Glomerular visceral epithelial cell (primary cell): Measurements from ENCODE around the gene ENTHD1.
"Not testable (repeated sequence)": the region's sequence is repeated elsewhere in the genome, so short reads cannot be mapped to it uniquely, and the experiment has no call there.

ENCODE experiments used
- DNase-seq: peaks from one replicate; pipeline ENCODE4 v3.0.0-alpha.2; 2016; ENCODE audit errors: extremely low spot score

Gene ENTHD1

DNA sequence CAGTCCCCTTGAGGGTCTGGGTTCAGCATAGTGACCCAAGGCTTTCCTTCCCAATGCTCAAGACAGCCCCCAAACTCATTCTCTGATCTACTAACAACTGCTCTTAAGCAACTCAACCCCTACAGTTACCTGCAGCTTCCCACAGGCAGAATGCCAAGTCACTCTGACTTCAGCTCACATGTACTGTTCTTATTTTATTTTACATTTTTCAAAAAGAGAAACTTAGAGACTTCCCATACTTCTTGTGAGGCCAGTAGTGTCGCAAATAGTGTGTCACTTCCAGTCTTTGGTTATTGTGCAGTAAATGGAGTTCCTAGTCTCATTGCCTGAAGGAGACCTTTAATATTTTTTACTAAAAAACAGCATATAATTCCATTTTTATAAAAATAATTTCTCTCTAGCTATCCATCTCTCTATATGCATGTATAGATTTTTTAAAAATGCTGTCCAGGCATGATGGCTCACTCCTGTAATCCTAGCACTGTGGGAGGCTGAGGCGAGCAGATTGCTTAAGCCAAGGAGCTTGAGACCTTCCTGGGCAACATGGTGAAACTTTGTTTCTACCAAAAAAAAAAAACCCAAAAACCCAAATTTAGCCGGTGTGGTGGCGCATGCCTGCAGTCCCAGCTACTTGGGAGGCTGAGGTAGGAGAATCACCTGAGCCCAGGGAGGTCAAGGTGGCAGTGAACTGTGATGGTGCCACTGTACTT lies 41.8 kb downstream of the ENTHD1 start:
- DNase-seq, result no peak

DNA sequence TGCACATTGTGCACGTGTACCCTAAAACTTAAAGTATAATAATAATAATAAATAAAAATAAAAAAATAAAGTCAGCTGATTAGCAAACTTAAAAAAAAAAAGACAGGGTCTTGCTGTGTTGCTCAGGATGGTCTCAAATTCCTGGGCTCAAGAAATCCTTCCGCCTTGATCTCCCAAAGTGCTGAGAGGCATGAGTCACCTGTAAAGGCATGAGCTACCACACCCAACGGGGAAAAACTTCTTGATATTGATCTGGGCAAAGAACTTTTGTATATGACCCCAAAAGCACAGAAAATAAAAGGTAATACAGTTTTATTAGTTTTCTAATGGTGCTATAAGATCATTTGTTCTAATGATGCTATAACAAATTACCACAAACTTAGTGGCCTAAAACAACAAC lies 46.1 kb downstream of the ENTHD1 start:
- DNase-seq, result no peak

DNA sequence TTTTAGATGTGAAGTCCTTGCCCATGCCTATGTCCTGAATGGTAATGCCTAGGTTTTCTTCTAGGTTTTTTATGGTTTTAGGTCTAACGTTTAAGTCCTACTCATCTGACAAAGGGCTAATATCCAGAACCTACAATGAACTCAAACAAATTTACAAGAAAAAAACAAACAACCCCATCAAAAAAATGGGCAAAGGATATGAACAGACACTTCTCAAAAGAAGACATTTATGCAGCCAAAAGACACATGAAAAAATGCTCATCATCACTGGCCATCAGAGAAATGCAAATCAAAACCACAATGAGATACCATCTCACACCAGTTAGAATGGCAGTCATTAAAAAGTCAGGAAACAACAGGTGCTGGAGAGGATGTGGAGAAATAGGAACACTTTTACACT lies 47.0 kb downstream of the ENTHD1 start:
- DNase-seq, result not testable (repeated sequence)

DNA sequence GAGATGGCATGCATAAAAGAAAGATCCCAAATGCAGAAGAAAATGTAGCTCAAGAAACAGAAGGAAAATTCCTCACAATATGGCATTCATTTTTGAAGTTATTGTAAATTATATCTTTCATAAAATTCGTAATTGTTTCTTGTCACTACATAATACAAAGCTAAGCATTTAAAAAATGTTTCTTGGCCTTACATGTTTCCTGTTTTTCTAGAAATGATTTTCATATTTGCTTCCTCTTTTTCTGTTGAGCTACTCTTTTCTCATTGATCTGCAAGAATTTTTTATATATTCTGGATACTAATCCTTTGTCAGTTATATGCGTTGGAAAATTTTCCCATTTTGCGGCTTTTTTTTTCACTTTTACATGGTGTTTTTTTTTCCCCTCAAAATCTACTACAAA lies 48.0 kb downstream of the ENTHD1 start:
- no peak for DNase-seq

DNA sequence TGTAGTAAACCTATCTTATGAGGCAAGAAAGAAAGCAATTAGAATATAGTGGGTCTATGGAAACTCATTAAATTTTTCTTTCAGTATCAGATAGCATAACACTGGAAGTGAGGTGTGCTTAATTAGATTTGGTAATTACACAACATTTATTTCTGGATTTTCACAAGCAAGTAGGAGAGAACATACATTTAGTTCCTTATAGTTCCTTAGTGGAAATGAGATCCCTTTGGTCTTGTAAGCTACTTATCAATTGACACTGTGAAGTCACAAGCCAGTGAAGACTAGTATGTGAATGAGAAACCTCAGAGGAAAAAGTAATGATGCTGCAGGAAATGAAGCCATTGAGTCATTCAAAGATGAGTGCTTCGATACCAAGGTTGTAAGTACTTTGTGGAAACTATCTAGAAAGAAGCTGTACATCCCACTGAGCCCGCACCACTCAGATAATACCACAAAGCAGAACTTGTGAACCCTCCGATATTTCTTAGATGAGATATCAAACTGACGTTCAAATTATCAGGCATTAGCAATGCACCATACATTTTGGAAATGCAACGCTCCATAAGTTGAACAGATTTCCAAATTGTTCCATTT lies 53.5 kb downstream of the ENTHD1 start:
- no peak for DNase-seq

DNA sequence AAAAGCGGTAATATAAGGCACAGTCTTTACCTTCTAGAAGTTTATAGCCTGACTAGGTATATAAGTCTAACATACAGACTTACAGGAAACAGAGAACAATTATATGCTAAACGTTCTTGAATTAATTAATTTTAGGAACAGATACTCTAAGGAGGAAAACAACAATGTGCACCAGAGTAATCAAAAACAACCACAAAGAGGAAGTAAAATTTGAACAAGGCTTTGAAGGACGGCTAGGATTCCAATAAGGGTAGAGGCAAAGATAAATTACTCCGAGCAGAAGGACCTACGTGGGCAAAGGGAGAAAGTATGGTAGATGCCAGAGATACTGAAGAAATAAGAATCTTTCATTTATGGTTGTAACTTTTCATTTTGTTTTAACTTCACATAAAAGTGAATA lies 54.4 kb downstream of the ENTHD1 start:
- DNase-seq, result no peak

DNA sequence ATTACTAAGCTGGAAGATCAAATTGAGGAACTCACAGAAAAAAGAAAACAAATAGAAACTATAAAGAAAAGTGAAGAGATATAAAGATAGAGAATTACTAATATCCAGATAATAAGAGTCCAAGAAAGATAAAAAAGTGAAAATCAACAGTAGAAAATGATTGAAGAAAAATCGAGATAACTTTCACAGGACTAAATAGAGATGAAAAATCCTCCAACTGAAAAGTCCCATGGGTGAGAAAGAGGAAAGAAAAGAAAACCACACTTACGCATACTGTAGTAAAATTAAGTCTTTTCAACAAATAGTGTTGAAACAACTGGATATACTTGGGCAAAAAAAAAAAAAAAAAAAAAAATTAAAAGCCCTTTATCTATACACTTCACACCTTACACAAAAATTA lies 60.0 kb downstream of the ENTHD1 start:
- no peak for DNase-seq

DNA sequence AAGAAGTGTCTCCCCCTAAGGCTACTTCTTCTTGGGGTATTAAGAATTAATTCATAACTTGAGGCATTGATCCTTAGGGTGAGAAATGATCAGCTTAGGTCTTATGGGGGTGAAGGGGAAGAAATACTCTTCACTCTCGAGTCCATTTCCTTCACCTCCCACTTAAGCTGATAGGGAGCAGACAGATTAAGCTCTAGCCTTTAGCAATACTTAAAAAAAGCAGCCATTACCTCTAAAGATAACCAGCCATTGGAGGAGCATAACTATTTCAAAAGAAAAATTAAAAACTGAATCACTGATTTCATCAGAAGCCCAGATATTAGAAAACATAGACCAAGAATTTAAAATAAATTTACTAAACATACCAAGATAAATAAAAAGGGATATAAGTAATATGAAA lies 60.5 kb downstream of the ENTHD1 start:
- no peak for DNase-seq

DNA sequence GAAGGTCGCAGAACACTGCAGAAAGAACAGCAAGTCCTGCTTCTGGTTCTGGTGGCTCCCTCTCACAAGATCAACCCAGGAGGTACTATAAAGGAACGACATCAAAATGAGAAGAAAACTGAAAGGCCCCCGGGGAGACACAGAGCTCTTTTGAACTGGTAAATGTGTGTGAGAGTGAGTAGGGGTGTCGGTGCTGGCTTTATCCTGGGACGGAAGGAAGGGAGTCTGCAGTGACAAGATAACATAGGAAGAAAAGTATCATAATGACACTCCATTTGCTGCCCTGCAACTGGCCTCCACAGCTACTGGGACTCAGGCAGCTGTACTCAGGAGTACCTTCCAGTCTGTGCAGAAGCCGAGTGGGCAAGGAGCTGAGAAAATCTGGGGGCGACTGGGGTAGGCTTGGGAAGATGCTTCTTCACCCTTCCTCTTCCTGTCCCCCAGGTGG lies 60.9 kb downstream of the ENTHD1 start:
- no peak for DNase-seq

DNA sequence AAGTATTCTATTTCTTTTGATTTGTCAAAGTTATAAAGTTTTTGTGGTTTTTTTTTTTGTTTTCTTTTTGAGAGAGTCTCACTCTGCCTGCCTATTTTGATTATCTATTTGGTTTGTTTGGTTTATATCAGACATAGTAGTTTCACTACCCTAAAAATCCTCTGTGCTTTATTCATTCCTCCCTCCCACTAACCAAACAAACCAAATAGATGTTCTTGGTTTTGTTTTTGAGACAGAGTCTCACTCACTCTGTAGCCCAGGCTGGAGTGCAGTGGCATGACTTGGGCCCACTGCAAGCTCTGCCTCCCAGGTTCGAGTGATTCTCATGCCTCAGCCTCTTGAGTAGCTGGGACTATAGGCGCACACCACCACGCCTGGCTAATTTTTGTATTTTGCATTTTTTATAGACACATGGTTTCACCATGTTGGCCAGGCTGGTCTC lies 67.9 kb downstream of the ENTHD1 start:
- DNase-seq, result no peak

DNA sequence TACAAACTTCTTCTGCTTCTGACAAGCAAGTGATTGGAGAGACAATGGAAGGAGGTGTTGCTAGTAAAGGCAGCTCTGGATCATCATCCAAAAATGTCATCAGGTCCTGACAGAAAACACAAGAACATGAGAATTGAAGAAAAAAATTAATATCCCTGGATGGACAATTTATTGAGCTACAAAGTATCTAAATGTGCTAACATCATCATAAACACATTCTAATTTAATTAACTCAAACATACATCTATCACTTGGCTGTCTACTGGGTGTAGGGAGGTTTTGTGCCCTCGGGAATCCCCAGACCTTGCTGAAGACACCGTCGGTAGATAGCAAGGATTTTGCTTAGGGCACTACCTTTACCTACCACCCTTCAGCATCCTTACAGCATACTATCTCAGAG lies 72.6 kb downstream of the ENTHD1 start:
- no peak for DNase-seq

DNA sequence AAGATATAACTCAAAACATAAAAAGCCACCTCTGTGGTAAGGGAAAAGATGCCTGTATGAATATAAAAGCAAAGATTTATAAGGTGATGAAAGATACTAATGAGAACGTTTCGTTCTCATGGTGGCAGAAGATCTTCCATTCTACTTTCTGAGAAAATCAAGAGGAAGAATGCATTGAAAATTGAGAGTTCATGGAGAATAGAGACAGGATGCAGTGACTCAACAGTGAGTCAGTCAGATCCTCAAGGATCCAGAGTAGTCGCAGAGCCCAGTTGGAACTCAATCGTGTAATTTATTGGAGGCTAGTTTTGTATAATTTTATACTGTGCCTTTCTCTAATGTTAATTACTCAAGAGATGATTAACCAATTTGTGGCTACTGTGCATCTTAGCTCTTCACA lies 73.3 kb downstream of the ENTHD1 start:
- peak; percentile 36 for DNase-seq

DNA sequence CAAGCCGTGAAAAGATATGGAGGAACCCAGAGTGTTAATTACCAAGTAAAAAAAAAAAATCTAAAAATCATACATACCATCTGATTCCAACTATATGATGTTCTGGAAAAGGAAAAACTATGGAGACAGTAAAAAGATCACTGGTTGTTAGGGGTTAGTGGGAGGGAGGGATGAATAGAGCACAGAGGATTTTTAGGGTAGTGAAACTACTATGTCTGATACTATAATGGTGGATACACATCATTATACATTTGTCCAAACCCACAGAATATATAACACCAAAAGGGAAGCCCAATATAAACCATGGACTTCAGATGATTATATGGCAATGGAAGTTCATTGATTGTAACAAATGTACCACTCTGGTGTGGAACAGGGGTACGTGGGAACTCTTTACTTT lies 74.1 kb downstream of the ENTHD1 start:
- DNase-seq, result no peak

DNA sequence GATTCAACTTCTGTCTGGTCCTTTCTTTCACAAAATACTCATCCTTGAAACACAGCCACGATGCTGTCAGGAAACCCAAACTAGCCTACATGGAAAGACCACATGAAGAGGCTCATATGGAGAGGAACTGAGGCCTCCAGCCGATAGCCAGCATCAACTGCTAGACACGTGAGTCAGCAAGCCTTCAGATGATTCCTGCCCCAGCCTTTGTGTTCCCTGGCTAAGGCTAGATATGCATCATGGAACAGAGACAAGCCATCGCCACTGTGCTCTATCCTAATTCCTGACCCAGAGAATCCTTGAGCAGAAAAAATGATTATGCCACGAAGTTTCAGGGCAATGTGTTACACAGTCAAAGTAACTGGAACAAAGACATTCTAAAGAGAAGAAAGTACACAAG lies 75.5 kb downstream of the ENTHD1 start:
- peak; percentile 3 for DNase-seq

DNA sequence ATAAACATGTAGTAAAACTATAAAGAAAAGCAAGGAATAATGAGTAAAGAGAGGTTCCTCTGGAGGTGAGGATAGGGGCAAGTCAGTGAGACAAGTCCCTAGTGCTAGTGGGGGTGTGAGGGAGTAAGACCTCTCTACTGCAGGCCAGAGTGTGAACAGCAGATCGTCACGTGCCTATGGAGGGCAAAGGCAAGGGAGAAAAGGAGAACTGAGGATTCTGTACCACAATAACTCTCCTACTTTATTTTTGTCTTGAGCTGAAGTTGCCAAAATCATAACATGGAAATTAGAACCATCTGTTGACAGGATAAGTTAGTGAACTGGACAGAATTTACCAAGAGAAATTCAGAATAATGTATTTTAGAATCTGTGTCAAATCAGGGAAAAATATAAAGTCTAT lies 77.6 kb downstream of the ENTHD1 start:
- no peak for DNase-seq

DNA sequence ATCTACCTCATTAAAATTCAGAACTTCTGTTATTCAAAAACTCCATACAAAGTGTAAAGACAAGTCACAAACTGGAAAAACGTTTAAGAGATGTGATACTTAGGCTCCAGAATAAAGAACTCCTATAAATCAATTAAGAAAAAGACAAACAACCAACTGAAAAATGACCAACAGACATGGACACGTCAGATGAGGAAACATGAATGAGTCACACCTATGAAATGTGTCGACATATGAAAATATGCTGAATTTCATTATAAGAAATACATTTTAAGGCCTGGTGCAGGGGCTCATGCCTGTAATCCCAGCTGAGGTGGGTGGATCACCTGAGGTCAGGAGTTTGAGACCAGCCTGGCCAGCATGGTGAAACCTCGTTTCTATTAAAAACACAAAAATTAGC lies 78.7 kb downstream of the ENTHD1 start:
- no peak for DNase-seq

DNA sequence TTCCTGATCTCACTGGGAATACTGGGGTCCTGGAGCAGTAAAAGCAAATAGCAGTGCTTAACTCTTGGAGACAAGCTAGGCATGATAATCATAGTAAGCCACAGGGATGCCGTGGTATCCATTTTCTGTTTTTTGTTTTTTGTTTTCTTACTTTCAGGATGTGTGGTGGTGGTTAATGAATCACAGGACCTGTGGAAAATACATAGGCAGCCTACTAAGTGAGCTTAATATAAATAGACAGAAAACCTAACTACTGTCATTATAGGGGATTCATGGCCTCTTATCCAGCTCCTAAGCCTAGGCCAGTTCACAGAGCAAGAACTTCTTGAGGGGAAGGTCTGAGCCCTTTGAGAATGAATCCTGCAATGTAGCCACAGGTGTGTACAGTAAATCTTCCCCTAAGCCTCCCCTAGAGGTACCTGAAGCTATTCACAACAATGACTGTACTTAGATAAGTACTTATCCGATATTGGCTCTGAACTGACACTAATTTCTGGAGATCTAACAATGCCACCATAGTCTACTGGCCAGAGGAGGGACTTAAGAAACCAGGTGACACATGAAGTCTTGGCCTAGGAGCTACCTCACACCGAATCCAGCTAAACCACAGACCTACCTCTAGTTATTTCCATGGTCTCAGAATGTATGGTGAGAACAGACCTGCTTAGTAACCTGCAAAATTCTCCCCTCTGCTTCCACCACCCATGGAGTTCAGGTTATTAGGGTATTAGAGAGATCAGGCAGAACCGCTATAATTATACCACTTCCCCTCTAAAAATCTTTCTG lies 83.6 kb downstream of the ENTHD1 start:
- DNase-seq, result no peak

DNA sequence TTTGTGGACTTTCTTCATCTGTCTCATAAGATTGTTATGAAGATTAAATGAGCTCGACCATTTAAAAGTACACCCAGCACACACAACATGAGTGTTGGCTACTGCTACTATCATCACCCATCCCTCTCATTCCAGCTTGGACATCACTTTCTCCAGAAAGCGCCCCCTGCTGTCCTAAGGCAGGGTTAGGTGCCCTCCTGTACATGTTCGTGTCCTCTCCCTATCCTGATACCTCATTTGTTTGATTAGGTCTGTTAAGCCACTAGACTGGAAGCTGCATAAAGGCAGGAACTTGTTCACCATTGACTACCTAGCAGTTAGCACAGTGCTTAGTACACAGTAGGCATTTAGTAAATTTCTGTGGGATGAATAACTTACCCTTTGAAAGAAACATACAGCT lies 85.5 kb downstream of the ENTHD1 start:
- DNase-seq, result no peak

DNA sequence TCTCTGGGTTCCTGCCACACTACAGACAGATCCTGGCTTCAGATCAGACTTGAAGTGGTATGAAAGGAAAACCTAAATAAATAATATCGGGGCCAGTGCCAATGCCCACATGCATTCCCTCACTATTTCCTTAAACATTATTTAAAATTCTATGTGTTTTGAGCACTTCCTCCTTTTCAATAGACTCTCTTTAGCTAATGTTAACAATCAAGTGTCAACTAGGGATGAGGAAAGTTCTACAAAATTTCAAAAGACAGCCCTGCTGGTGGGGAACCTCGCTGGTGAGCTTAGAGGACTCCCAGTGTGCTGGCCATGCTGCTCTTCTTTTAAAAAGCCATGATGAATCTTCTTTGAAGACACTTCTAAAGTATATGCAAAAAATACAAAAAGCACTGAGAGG lies 87.5 kb downstream of the ENTHD1 start:
- DNase-seq, result no peak

DNA sequence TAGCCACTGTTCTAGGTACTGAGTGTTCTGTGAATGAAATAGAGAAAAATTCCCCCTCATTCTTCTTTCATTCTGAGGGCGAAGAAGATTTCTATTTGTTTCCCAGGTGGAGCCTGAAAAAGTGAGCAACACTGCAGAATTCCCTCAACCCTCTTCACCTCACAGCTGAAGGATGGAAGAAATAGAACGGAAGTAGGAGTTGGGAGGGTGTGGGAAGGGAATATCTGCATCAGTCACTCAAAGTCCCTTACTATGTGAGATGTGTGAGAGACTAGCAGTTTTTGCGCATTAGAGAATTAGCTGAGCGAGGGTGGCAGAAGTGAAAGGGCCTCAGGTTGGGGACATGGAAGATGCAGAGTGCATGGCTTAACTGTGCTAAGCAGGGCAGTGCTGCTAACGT lies 88.4 kb downstream of the ENTHD1 start:
- no peak for DNase-seq

DNA sequence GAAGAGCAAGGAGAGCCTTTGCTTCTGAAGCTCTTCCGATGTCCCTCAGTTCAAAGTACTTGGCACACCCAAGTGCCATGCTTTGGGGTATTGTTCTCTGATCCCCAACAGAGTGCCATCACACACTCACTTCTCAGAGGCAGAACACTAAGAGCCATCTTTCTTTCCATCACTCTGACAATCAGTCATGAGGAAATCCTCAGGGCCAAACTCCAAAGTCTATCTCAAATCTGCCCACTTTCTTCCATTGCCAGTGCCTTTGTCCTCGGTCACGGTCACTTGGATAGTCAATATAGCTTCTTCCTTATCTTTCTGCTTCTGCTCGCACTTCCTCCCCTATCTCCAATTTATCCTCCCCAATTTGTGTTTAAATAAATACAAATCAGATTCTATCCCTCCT lies 90.9 kb downstream of the ENTHD1 start:
- no peak for DNase-seq

DNA sequence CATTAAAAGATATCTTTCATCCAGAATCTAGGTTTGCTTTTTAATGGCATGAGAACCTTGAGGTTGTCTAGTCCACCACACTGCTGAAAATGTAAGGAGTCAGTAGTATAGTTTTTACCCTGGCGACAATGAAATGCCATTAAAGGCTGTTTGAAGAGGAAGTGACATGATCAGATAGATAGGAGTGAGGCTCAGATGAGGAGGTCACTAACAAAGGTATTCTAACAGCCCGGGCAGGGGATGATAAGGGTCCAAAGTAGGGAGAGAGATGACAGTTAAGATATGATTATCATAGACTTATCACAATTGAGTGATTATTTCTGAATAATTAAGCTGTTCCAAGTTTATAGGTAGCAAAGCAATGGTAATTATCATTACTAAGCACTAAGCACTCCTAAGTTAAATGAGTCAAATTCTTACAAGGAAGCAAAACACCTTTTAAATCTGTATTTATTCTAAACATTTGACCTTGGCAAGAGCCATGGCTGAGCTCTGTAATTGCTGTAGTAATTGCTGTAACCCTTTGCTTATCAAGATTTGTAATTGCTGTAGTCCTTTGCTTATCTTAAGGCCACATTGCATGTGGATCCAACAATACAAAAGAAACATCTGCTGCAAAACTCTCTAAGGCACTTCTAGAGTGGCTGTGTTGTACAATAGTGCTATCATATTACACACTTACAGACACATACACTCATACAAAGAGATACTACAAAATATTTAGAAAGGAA lies 92.6 kb downstream of the ENTHD1 start:
- DNase-seq, result no peak
